Mammary epithelial cell (primary cell): ENCODE results near the gene MFGE8.

Experiments
- CTCF ChIP-seq, 2 donors: IDR thresholded peaks in 1 of 2; conservative IDR thresholded peaks in 1 of 2; 2 replicates each; pipeline ENCODE4 v1.5.1; 2011 to 2012; ENCODE audit warnings: inconsistent platforms in 2 of 2, low read length in 2 of 2, mild to moderate bottlenecking in 2 of 2, control low read depth in 1 of 2, low read depth in 1 of 2; ENCODE audit not compliant: insufficient read depth in 1 of 2; ENCODE audit errors: extremely low read depth in 1 of 2
- EZH2 ChIP-seq: IDR thresholded peaks from 2 replicates; pipeline ENCODE4 v1.6.1; 2012; ENCODE audit warnings: low read length, inconsistent platforms, borderline replicate concordance

- no peak for TF ChIP-seq CTCF (conservative IDR thresholded peaks at IDR 0.05 in 1 of 2, IDR thresholded peaks at IDR 0.05 in 1 of 2; ENCODE audit: extremely low read depth in 1 of 2, insufficient read depth in 1 of 2, low read depth in 1 of 2, low read length in 2 of 2)
- TF ChIP-seq EZH2: no peak
Observed at GRCh38 chr15:88888719-88889118, 24.5 kb downstream of the MFGE8 start.
